Measurements from ENCODE around the gene CWF19L1. TPM values are rescaled to one million over a fixed set of nuclear protein-coding genes. Genes with fewer than 3 reads are reported as not detected.
A peak's percentile ranks its signal among the peaks of the same experiment; 100 is the strongest.
"Not testable (repeated sequence)": the region's sequence is repeated elsewhere in the genome, so short reads cannot be mapped to it uniquely, and the experiment has no call there.

The CWF19L1 gene
- polyA plus RNA-seq, 1 donor from 2014 or later, result 36.9 TPM

DNA sequence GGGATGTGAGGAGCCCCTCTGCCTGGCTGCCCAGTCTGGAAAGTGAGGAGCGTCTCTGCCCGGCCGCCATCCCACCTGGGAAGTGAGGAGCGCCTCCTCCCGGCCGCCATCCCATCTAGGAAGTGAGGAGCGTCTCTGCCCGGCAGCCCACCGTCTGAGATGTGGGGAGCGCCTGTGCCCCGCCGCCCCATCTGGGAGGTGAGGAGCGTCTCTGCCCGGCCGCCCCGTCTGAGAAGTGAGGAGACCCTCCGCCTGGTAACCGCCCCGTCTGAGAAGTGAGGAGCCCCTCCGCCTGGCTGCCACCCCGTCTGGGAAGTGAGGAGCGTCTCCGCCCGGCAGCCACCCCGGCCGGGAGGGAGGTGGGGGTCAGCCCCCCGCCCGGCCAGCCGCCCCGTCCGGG is 9.5 kb upstream of the CWF19L1 start:
- H3K27me3 ChIP-seq (ENCODE audit: insufficient read depth, low read depth, low read length); H3K9me3 ChIP-seq (ENCODE audit: low read length); H3K27ac ChIP-seq (ENCODE audit: low read length); H3K36me3 ChIP-seq (ENCODE audit: insufficient read depth, low read length); H3F3A ChIP-seq (ENCODE audit: insufficient read depth, low read length, poor library complexity, severe bottlenecking); H3K9ac ChIP-seq (ENCODE audit: low read length); H2AFZ ChIP-seq (ENCODE audit: low read depth, low read length); H3K4me3 ChIP-seq (ENCODE audit: low read length); H4K20me1 ChIP-seq (ENCODE audit: insufficient read depth); H3K4me2 ChIP-seq (ENCODE audit: low read length); H3K9me2 ChIP-seq (ENCODE audit: insufficient read depth, low read length): not testable (repeated sequence)
- H3K79me2 ChIP-seq (replicated peaks; ENCODE audit: insufficient read depth, low read length), result peaks cover 11% of the 10 kb centered on the region

DNA sequence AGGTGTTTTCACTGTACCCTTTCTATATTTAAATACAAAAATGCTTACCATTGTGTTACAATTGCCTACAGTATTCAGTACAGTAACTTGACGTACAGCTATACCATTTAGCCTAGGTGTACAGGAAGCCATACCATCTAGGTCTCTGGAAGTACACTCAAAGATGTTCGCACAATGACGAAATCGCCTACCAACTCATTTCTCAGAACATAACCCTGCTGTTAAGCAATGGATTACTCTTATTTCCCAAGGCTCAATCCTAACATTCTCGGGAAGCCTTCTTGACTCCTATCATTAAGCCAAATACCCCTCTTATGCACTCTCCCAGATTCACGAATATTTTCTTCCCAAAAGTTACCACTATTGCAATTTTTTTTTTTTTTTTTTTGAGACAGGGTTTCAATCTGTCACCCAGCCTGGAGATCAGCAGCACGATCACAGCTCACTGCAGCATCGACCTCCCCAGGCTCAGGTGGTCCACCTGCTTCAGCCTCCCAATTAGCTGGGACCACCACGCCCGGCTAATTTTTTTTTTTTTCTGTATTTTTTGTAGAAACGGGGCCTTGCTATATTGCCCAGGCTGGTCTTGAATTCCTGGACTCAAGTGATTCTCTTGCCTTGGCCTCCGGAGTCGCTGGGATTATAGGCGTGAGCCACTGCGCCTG is 1.5 kb downstream of the CWF19L1 start:
- H3K9me3 ChIP-seq (ENCODE audit: low read length), result no peaks in the 10 kb centered on the region
- no peak overlapping the region for H3K4me2 ChIP-seq (ENCODE audit: low read length)
- no peaks in the 10 kb centered on the region for H4K20me1 ChIP-seq (ENCODE audit: insufficient read depth)
- H3F3A ChIP-seq (ENCODE audit: insufficient read depth, low read length, poor library complexity, severe bottlenecking), result no peaks in the 10 kb centered on the region
- no peaks in the 10 kb centered on the region for H3K27me3 ChIP-seq (ENCODE audit: insufficient read depth, low read depth, low read length)
- no peak overlapping the region for H3K9ac ChIP-seq (ENCODE audit: low read length)
- no peak overlapping the region for H3K27ac ChIP-seq (ENCODE audit: low read length)
- TF ChIP-seq SMC3 (conservative IDR thresholded peaks at IDR 0.05; ENCODE audit: poor library complexity), result no peak
- no peak for TF ChIP-seq MXI1 (conservative IDR thresholded peaks at IDR 0.05; ENCODE audit: poor library complexity, severe bottlenecking)
- no peak for TF ChIP-seq EZH2 (IDR thresholded peaks at IDR 0.05; ENCODE audit: borderline replicate concordance, insufficient read depth, low read length, poor library complexity, severe bottlenecking)
- H2AFZ ChIP-seq (ENCODE audit: low read depth, low read length), result no peak overlapping the region
- H3K4me3 ChIP-seq (ENCODE audit: low read length), result peak overlapping the region; percentile 91
- H3K9me2 ChIP-seq (ENCODE audit: insufficient read depth, low read length), result no peaks in the 10 kb centered on the region
- no peaks in the 10 kb centered on the region for H3K36me3 ChIP-seq (ENCODE audit: insufficient read depth, low read length)
- H3K79me2 ChIP-seq (replicated peaks; ENCODE audit: insufficient read depth, low read length), result peaks cover 16% of the 10 kb centered on the region

DNA sequence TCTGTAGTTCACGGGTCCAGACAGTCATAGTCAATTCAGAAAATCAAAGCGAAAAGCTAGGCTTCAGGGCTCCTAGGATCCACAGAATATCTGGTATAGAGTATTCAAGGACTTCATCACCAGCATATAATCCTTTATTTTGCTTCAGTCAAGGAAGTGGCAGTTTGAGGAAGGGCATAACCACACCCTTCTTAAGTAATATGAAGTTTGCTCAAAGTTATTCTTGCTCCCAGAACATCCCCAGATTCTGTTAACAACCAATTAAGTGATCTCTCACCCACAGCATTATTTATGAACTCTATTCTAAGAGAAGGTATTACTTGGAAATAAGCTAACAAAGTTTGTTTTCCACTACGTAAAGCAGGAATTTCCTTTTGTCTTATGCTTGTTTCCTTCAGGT is 13.2 kb downstream of the CWF19L1 start:
- Histone ChIP-seq H3K4me3 (ENCODE audit: low read length) (no peak overlapping the region), H4K20me1 (ENCODE audit: insufficient read depth) (no peaks in the 10 kb centered on the region), H3K79me2 (replicated peaks; ENCODE audit: insufficient read depth, low read length) (no peaks in the 10 kb centered on the region), H3K27me3 (ENCODE audit: insufficient read depth, low read depth, low read length) (no peaks in the 10 kb centered on the region), H3K36me3 (ENCODE audit: insufficient read depth, low read length) (no peaks in the 10 kb centered on the region), H3K9me2 (ENCODE audit: insufficient read depth, low read length) (no peaks in the 10 kb centered on the region), H3K9me3 (ENCODE audit: low read length) (no peaks in the 10 kb centered on the region), H3F3A (ENCODE audit: insufficient read depth, low read length, poor library complexity, severe bottlenecking) (no peaks in the 10 kb centered on the region), H2AFZ (ENCODE audit: low read depth, low read length) (no peak overlapping the region), H3K27ac (ENCODE audit: low read length) (no peak overlapping the region), H3K9ac (ENCODE audit: low read length) (no peak overlapping the region), H3K4me2 (ENCODE audit: low read length) (no peak overlapping the region)
- no peak for TF ChIP-seq EP300 (conservative IDR thresholded peaks at IDR 0.05; ENCODE audit: poor library complexity, severe bottlenecking)
- no peak for TF ChIP-seq MXI1 (conservative IDR thresholded peaks at IDR 0.05; ENCODE audit: poor library complexity, severe bottlenecking)
- no peak for TF ChIP-seq EZH2 (IDR thresholded peaks at IDR 0.05; ENCODE audit: borderline replicate concordance, insufficient read depth, low read length, poor library complexity, severe bottlenecking)
- TF ChIP-seq, protein P1, sequence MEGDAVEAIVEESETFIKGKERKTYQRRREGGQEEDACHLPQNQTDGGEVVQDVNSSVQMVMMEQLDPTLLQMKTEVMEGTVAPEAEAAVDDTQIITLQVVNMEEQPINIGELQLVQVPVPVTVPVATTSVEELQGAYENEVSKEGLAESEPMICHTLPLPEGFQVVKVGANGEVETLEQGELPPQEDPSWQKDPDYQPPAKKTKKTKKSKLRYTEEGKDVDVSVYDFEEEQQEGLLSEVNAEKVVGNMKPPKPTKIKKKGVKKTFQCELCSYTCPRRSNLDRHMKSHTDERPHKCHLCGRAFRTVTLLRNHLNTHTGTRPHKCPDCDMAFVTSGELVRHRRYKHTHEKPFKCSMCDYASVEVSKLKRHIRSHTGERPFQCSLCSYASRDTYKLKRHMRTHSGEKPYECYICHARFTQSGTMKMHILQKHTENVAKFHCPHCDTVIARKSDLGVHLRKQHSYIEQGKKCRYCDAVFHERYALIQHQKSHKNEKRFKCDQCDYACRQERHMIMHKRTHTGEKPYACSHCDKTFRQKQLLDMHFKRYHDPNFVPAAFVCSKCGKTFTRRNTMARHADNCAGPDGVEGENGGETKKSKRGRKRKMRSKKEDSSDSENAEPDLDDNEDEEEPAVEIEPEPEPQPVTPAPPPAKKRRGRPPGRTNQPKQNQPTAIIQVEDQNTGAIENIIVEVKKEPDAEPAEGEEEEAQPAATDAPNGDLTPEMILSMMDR (IDR thresholded peaks at IDR 0.05; ENCODE audit: poor library complexity, severe bottlenecking), result no peak
- no peak for TF ChIP-seq RAD21 (conservative IDR thresholded peaks at IDR 0.05)
- no peak for TF ChIP-seq SMC3 (conservative IDR thresholded peaks at IDR 0.05; ENCODE audit: poor library complexity)
- TF ChIP-seq TAF1 (IDR thresholded peaks at IDR 0.05; ENCODE audit: low read depth), result no peak
- TF ChIP-seq, protein P2, sequence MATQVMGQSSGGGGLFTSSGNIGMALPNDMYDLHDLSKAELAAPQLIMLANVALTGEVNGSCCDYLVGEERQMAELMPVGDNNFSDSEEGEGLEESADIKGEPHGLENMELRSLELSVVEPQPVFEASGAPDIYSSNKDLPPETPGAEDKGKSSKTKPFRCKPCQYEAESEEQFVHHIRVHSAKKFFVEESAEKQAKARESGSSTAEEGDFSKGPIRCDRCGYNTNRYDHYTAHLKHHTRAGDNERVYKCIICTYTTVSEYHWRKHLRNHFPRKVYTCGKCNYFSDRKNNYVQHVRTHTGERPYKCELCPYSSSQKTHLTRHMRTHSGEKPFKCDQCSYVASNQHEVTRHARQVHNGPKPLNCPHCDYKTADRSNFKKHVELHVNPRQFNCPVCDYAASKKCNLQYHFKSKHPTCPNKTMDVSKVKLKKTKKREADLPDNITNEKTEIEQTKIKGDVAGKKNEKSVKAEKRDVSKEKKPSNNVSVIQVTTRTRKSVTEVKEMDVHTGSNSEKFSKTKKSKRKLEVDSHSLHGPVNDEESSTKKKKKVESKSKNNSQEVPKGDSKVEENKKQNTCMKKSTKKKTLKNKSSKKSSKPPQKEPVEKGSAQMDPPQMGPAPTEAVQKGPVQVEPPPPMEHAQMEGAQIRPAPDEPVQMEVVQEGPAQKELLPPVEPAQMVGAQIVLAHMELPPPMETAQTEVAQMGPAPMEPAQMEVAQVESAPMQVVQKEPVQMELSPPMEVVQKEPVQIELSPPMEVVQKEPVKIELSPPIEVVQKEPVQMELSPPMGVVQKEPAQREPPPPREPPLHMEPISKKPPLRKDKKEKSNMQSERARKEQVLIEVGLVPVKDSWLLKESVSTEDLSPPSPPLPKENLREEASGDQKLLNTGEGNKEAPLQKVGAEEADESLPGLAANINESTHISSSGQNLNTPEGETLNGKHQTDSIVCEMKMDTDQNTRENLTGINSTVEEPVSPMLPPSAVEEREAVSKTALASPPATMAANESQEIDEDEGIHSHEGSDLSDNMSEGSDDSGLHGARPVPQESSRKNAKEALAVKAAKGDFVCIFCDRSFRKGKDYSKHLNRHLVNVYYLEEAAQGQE (IDR thresholded peaks at IDR 0.05; ENCODE audit: borderline replicate concordance), result no peak
